ENCODE results near the gene ZBTB42.
A peak's percentile ranks its signal among the peaks of the same experiment; 100 is the strongest.

Gene ZBTB42

DNA sequence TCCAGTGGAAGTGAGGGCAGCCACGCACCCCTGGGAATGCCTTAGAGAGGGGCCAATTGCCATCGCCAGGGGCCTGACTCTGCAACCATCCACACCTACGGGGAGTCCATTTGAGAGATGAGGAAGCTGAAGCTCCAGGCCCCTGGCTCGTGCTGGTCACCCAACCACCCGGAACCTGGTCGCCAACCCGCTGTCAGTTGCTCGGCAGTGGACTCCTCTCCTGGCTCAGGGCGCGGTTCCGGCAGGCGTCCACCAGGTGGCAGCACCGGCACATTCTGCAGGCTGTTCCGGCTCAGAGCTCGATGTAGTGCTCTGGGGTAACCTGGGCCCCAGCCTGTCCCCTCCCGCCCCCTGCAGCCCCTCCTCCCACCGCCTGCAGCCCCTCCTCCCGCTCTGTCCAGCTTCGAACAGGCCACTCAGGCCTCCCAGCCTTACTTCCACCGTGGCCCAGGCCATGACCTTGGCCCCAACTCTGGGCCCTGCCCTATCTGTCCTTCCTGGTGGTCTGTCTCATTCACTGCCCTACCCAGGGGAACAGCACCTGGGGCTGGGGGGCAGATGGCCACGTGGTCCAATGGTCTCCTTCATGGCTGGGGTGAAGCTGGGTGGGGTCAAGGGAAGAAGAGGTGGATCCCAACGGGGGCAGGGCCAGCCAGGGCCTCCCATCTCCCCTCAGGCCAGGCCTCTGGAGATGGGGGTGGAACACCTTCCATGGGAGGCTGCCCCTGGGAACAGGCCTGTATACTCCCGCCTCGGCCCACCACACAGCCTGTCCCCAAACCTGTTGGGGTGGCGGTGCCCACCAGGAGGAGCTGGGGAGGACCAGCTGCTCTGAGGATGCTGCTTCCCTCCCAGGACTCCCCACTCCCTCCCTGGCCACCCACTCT is 32.2 kb upstream of the ZBTB42 start:
- H3K4me3 ChIP-seq: no peak overlapping the region
- peak overlapping the region in 4 of 21 experiments; percentile 9 to 51 (median 18) for H3K27ac ChIP-seq

- peak overlapping the region in 3 of 21 experiments; percentile 9 to 18 (median 16) for H3K27ac ChIP-seq
- no peak overlapping the region for H3K4me3 ChIP-seq
Observed at GRCh38 chr14:104769324-104770071, 31.4 kb upstream of the ZBTB42 start.

DNA sequence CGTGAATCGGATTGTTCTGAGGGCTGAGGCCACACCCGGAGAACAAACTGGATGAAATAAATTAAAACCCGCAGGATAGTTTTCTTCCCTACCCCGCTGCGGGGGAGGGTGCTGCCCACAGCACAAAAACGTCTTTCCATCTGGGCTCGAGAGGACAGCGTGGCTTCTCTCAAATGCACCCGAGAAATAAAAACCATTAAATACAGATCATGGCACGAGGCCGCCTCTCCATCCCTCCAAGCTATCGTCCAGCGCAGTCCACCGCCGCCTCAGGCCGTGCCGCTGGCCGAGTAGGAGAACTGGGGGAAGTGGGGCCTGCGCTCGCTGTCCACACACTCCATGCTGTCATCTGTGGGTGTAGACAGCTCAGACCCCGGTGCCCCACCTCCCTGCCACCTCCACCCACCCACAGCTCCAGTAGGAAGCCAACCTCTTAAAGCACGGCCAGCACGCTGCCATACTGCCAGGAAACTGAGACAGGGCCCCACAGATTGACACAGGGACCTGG is 30.8 kb upstream of the ZBTB42 start:
- Histone ChIP-seq H3K4me3 (no peak overlapping the region), H3K27ac (peak overlapping the region in 1 of 21 experiments; percentile 16)

DNA sequence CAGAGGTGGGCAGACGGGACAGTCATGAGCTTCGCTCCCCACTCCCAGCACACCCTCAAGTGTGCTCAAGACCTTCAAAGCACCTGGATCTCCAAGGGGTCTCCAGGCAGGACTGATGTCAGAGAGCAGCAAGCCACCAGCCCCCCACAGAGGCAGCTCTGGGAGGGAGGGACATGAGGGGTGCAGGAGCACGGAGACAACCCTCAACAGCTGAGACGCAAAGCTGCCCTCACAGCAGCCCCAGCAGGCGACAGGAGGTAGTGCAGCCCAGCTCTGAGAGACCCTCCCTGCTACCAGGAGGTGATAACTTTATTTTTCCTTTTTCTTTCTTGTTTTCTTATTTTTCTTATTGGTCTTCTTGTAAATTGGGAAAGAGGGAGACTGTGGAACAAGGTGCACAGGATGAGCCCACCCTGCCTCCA is 30.0 kb upstream of the ZBTB42 start:
- Histone ChIP-seq H3K4me3 (no peak overlapping the region), H3K27ac (no peak overlapping the region)

DNA sequence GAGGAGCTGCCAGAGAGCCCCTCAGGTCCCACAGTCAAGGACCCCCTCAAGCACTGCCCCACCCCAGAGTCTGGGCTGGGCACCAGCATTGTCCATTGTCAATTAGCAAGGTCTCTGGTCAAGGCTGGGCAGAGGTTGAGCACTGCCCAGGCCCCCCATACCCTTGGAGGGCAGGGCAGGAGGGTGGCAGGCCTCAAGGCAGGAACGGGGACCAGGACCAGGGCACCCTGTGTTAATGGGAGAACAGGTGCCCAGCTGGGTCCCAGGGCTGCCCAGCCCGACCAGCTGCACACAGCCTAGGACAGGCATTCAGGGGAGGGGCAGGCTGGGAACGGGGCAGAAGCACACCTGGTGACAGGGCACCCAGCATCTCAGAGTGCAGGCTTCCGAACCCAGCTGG is 29.5 kb upstream of the ZBTB42 start:
- no peak overlapping the region for H3K27ac ChIP-seq

DNA sequence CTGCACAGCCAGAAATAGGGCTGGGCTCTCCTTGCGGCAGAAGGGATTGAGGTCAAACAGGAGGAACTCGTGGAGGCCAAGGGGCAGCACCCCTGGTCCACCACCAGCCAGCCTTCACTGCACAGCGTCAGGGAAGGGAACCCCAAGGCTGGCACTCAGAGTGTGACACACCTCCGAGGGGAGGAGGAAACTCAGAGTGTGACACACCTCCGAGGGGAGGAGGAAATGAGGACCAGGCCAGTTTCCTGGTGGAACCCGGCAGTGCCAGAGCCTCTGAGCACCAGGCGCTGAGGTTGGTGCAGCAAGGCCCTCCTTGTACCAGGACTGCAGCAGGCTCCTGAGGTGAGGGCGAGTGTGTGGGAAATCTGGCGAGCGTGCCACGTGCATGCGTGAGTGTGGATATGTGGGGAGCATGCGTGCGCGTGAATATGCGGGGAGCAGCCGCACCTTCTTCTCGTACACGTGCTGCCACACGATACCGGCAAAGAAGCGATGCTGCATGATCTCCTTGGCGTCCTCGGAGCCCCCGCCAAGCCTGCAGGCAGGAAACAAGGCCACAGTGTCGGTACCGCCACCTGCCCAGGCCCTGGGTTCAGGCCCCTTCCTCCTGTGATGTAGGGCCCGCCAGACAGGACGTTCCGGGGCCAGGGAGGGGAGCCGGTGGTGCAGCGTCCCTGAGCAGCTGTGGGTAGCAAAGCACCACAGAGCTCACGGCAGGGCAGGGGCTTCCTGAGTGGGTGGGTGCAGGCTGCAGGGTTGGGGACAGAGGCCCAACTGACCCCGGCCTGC is 28.8 kb upstream of the ZBTB42 start:
- Histone ChIP-seq H3K4me3 (no peak overlapping the region), H3K27ac (no peak overlapping the region)

More for the DNA sequence above, 29.5 kb upstream of the ZBTB42 start:
- H3K4me3 ChIP-seq: no peak overlapping the region

DNA sequence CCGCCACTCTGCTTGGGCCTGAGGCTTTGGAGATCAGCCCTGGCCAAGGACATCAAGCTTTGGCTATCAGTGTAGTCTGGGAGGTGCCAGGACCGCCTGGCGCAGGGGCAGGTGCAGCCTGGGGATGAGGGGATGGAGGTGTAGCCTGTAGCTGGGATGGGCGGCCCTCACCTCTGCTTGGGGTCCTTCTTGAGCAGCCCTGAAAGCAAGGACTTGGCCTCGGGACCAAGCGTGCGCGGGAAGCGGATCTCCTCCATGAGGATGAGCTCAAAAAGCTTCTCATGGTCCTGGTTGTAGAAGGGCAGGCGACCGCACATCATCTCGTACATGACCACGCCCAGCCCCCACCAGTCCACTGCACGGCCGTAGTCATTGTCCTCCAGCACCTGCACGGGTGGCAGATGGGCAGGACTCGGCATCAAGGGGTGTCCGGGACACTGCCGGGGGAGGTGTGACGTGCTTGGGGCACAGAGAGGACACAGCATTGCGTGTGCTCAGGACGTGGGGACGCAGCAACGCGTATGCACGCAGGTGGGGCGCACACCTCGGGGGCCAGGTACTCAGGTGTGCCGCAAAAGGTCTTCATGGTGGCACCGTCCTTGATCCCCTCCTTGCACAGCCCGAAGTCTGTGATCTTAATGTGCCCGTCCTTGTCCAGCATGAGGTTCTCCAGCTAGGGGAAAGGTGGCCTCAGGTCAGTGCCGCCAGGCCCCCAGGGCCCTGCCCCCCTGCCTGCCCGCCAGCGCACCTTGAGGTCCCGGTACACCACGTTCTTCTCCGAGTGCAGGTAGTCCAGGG is 28.0 kb upstream of the ZBTB42 start:
- H3K27ac ChIP-seq: no peak overlapping the region
- no peak overlapping the region for H3K4me3 ChIP-seq

GRCh38 chr14:104773505-104774452 is 27.1 kb upstream of the ZBTB42 start:
- no peak overlapping the region for H3K27ac ChIP-seq
- no peak overlapping the region for H3K4me3 ChIP-seq

- H3K27ac ChIP-seq: no peak overlapping the region
- H3K4me3 ChIP-seq: no peak overlapping the region
Observed at GRCh38 chr14:104774453-104775072, 26.3 kb upstream of the ZBTB42 start.

DNA sequence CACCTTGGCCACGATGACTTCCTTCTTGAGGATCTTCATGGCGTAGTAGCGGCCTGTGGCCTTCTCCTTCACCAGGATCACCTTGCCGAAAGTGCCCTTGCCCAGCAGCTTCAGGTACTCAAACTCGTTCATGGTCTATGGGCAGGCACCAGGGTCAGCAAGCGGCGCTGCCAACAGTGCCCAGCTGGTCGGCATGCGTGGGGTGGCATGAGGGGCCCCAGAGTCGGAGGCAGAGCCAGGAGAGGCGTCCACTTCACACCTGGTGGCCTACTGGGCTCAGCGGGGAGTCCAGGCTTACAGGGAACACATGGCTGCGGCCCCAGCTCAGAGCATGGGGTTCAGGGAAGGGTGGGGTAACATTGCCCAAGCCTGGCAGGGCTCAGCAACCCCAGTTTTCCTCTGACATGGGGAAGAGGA is 25.8 kb upstream of the ZBTB42 start:
- Histone ChIP-seq H3K4me3 (no peak overlapping the region), H3K27ac (no peak overlapping the region)

- Histone ChIP-seq H3K4me3 (no peak overlapping the region), H3K27ac (no peak overlapping the region)
Observed at GRCh38 chr14:104776481-104776880, 24.4 kb upstream of the ZBTB42 start.

- Histone ChIP-seq H3K27ac (no peak overlapping the region), H3K4me3 (no peak overlapping the region)
Observed at GRCh38 chr14:104776961-104777807, 23.7 kb upstream of the ZBTB42 start.

GRCh38 chr14:104777808-104778249 is 23.1 kb upstream of the ZBTB42 start:
- H3K27ac ChIP-seq: no peak overlapping the region
- no peak overlapping the region for H3K4me3 ChIP-seq

DNA sequence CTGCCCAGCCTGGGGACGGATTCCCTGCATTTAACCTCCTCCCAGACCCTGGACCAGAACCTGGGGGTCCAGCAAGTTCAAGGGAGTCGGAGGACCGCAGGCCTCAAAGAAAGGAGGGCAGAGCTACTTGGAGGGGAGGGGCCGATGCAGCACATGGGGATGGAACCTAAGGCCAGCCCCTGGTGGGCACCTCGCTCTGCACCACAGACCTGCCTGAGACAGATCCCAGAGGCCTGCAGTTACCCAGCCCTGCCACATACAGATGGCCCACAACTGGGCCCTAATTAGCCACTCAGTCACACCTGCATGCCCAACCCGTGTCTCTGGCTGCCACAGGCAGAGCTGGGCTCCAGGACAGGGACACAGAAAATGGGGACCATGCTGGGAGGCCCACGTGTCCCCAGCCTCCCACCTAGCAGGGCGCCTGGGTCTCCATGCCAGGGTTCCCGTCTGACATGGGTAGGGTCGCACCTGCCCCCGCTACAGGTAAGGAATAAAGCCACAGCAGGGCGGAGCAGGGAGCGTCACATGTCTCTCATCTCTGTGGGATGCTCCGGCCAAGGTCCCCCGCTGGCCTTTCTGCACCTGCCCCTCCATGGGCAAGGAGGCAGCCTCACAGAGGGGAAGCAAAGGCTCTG is 22.1 kb upstream of the ZBTB42 start:
- Histone ChIP-seq H3K27ac (no peak overlapping the region), H3K4me3 (no peak overlapping the region)

DNA sequence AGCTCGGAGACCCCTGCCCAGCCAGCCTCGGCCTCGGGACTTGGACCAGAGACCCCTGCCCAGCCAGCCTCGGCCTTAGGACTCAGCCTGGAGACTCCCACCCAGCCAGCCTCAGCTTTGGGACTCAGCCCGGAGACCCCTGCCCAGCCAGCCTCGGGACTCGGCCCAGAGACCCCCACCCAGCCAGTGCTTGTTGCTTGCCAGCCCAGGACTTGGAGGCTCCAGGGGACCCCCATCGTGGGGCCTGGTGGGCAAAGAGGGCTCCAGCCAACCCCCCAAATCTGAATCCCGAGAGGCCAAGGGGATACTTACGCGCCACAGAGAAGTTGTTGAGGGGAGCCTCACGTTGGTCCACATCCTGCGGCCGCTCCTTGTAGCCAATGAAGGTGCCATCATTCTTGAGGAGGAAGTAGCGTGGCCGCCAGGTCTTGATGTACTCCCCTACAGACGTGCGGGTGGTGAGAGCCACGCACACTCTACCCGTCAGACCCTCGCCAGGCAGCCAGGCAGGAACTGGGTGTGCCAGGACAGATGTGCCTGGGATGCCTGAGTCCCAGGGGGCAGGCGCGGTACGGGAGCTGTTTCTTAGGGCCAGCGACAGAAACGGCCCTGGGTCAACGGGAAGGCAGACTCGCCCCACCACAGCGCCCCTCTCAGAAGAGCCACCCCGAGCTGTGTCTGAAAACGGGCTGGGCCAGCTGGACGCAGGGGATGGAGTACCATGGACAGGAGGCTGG is 21.0 kb upstream of the ZBTB42 start:
- Histone ChIP-seq H3K4me3 (no peak overlapping the region), H3K27ac (no peak overlapping the region)
